Upper lobe of left lung (tissue), 6 donors: ENCODE data around the gene CMTR1. TPM values are rescaled to one million over a fixed set of nuclear protein-coding genes. Genes with fewer than 3 reads are reported as not detected.

ENCODE experiments used
- ATAC-seq, 2 donors: fragments of 200-7000 bp; cut with Tn5 transposase; one replicate each; pipeline ENCODE4 v1.9.1; 2022; ENCODE audit warnings: mild to moderate bottlenecking in 2 of 2, moderate library complexity in 2 of 2; ENCODE audit not compliant: low FRiP score in 2 of 2
- DNase-seq, 2 donors: peaks; one replicate each; pipeline ENCODE4 v3.0.0-alpha.2; 2019 to 2020
- H3K27ac ChIP-seq, 4 donors: fragments of 200-600 bp; sonication (generic); one replicate each; pipeline ENCODE4 v1.5.1; 2016 to 2019
- H3K27me3 ChIP-seq, 4 donors: fragments of 200-600 bp; sonication (generic); one replicate each; pipeline ENCODE4 v1.5.1; 2017 to 2019
- H3K36me3 ChIP-seq, 4 donors: fragments of 200-600 bp; sonication (generic); one replicate each; pipeline ENCODE4 v1.5.1; 2016 to 2019
- H3K4me1 ChIP-seq, 4 donors: fragments of 200-600 bp; sonication (generic); one replicate each; pipeline ENCODE4 v1.5.1; 2018 to 2019
- H3K4me3 ChIP-seq, 4 donors: fragments of 200-600 bp; sonication (generic); one replicate each; pipeline ENCODE4 v1.5.1; 2017 to 2019; ENCODE audit warnings: mild to moderate bottlenecking in 2 of 4, moderate library complexity in 1 of 4
- H3K9me3 ChIP-seq, 4 donors: fragments of 200-600 bp; sonication (generic); one replicate each; pipeline ENCODE4 v1.5.1; 2018 to 2019
- CTCF ChIP-seq, 6 experiments: fragments of 450-650 bp in 4 of 6; fragments of 200-600 bp in 2 of 6; sonication (generic) in 2 of 6; IDR thresholded peaks; one replicate each; pipeline ENCODE4 v1.5.1; 2016 to 2019; ENCODE audit warnings: antibody characterized with exemption in 6 of 6
- EP300 ChIP-seq, 4 donors: sonication (generic); formaldehyde crosslinking; IDR thresholded peaks; one replicate each; pipeline ENCODE4 v1.5.1; 2017; ENCODE audit warnings: antibody characterized with exemption in 4 of 4, control low read depth in 2 of 4
- POLR2A ChIP-seq, 4 donors: fragments of 450-650 bp; IDR thresholded peaks; one replicate each; pipeline ENCODE4 v1.5.1; 2016 to 2017; ENCODE audit warnings: antibody characterized with exemption in 4 of 4, mild to moderate bottlenecking in 2 of 4
- POLR2AphosphoS5 ChIP-seq, 2 donors: sonication (generic); formaldehyde crosslinking; IDR thresholded peaks; one replicate each; pipeline ENCODE4 v1.5.1; 2017; ENCODE audit warnings: antibody characterized with exemption in 2 of 2
- WGBS, 2 donors: methylation state at CpG; one replicate each; pipeline ENCODE4 v1.1.5; 2017 to 2018; 5-methylcytosine and 5-hydroxymethylcytosine counted together
- total RNA-seq, 6 donors: library from RNA; depleted of rRNA in 4 of 6; stranded (reverse); fragments of >200 nt in 4 of 6; gene quantifications; one replicate each; pipeline versions ENCODE4 v1.1.0 to v1.2.1, GENCODE V29; 2016 to 2021
- donor health status: DM: no; HTN: no; CAD: no; lungs with moderate emphysema.
- donor health status: DM: no; HTN: yes; CAD: no; lungs with severe emphysema.

CMTR1 gene
- total RNA-seq, 6 donors from 2014 or later: 34.5 to 80.7 (median 38.1) TPM

- peaks cover 0 to 2% (median 0%) of the 10 kb centered on the region in 4 donors for H3K4me1 ChIP-seq
- H3K36me3 ChIP-seq: no peaks in the 10 kb centered on the region
- TF ChIP-seq POLR2AphosphoS5 (IDR thresholded peaks at IDR 0.05): no peak
- TF ChIP-seq EP300 (IDR thresholded peaks at IDR 0.05): no peak
- TF ChIP-seq CTCF (IDR thresholded peaks at IDR 0.05): no peak
- TF ChIP-seq POLR2A (IDR thresholded peaks at IDR 0.05): no peak
- H3K27me3 ChIP-seq: peaks cover 0 to 5% (median 0%) of the 10 kb centered on the region in 4 donors
- no peak overlapping the region for H3K27ac ChIP-seq
- H3K4me3 ChIP-seq: no peak overlapping the region
- ATAC-seq (no peak), DNase-seq (no peak)
- 39 to 45% methylated on average over 5 of the region's 5 CpGs for WGBS, 2 donors
- no peaks in the 10 kb centered on the region for H3K9me3 ChIP-seq
Measured at GRCh38 chr6:37530297-37530696, 97.3 kb downstream of the CMTR1 start.

- DNase-seq (no peak), ATAC-seq (no peak)
- peaks cover 5 to 9% (median 6%) of the 10 kb centered on the region in 4 donors for H3K4me1 ChIP-seq
- H3K36me3 ChIP-seq: no peaks in the 10 kb centered on the region
- peaks cover 0 to 13% (median 4%) of the 10 kb centered on the region in 4 donors for H3K27me3 ChIP-seq
- no peak overlapping the region for H3K4me3 ChIP-seq
- no peaks in the 10 kb centered on the region for H3K9me3 ChIP-seq
- 75 to 83% methylated on average over 4 of the region's 4 CpGs for WGBS, 2 donors
- no peak overlapping the region for H3K27ac ChIP-seq
- TF ChIP-seq POLR2A (IDR thresholded peaks at IDR 0.05) (no peak), EP300 (IDR thresholded peaks at IDR 0.05) (no peak), POLR2AphosphoS5 (IDR thresholded peaks at IDR 0.05) (no peak), CTCF (IDR thresholded peaks at IDR 0.05) (no peak)
Measured at GRCh38 chr6:37531026-37531425, 98.0 kb downstream of the CMTR1 start.

Other genes with a start within 250 kb of the CMTR1 start
- 10 to 100 TPM in 5 of 6 donors, 1 to 10 TPM in 1; 10.0 to 17.8 (median 10.9) TPM for gene TBC1D22B, start 175.4 kb upstream of the CMTR1 start, total RNA-seq
- 1 to 10 TPM in 4 of 6 donors, under 1 TPM in 2; 0.67 to 3.4 (median 1.1) TPM for gene TMEM217, start 175.1 kb upstream of the CMTR1 start, total RNA-seq
- gene RNF8, start 79.2 kb upstream of the CMTR1 start, total RNA-seq: 10 to 100 TPM; 14.7 to 32.3 (median 17.1) TPM
- gene CCDC167, start 66.7 kb downstream of the CMTR1 start, total RNA-seq: 10 to 100 TPM in 4 of 6 donors, 1 to 10 TPM in 1, not detected in 1; 9.7 to 45.0 (median 16.7) TPM